K562 (cell line): ENCODE results near the gene ICAM2. TPM values are rescaled to one million over a fixed set of nuclear protein-coding genes. Genes with fewer than 3 reads are reported as not detected.
"Not testable (repeated sequence)": the region's sequence is repeated elsewhere in the genome, so short reads cannot be mapped to it uniquely, and the experiment has no call there.

Experiments
- ATAC-seq: fragments of 200-7000 bp; cut with Tn5 transposase; 3 replicates; pipeline ENCODE4 v1.9.1; 2020; ENCODE audit warnings: moderate library complexity
- BruUV-seq: library from RNA; stranded (reverse); fragments of 400-500 nt; replicated peaks from 2 replicates; lab custom pipeline; 2021; lab: Mats Ljungman, UMichigan
- CTCF ChIA-PET: fragments of 300-600 bp; formaldehyde crosslinking; extraction: SDS; loops from one replicate; lab custom pipeline; 2021; ENCODE audit warnings: low intra/inter-chr PET ratio; lab: Yijun Ruan, JAX
- POLR2A ChIA-PET: fragments of 300-600, 350-650 bp; sonication (Branson Sonifier 250); formaldehyde crosslinking; extraction: SDS; loops from one replicate; lab custom pipeline; 2021; ENCODE audit warnings: antibody characterized with exemption, inconsistent platforms; lab: Yijun Ruan, JAX
- DNase-seq, 4 experiments: peaks; one replicate each; pipeline versions ENCODE4 v3.0.0 to v3.0.0-alpha.2; 2011 to 2018; ENCODE audit warnings: low spot score in 3 of 4, mixed read lengths in 3 of 4; ENCODE audit errors: extremely low read depth in 1 of 4
- FAIRE-seq: peaks from 2 replicates; lab custom pipeline; 2011; peaks lifted over from hg19 to GRCh38; lab: Jason Lieb, UNC
- H2AFZ ChIP-seq: 2 replicates; pipeline ENCODE4 v1.6.0; 2011; ENCODE audit warnings: low read depth, low read length, control low read depth, inconsistent platforms
- H3K27ac ChIP-seq: fragments of 200-600 bp; 3 replicates; pipeline ENCODE4 v1.8.0; 2011; ENCODE audit warnings: low read depth, mild to moderate bottlenecking, control low read depth, inconsistent platforms, low read length, moderate library complexity, mixed read lengths; ENCODE audit errors: extremely low read depth
- H3K27me3 ChIP-seq, 2 experiments: fragments of 300-600 bp in 1 of 2; 2 replicates in 1 of 2; 3 replicates in 1 of 2; pipeline versions ENCODE4 v1.6.0 to v1.8.0; 2011; ENCODE audit warnings: inconsistent platforms in 2 of 2, low read length in 2 of 2, mild to moderate bottlenecking in 1 of 2, mixed read lengths in 1 of 2, moderate library complexity in 1 of 2; ENCODE audit not compliant: control insufficient read depth in 2 of 2, insufficient read depth in 2 of 2
- H3K36me3 ChIP-seq: fragments of 300-600 bp; 3 replicates; pipeline ENCODE4 v1.8.0; 2011; ENCODE audit warnings: mild to moderate bottlenecking, low read length, inconsistent platforms; ENCODE audit not compliant: control insufficient read depth, insufficient read depth
- H3K4me1 ChIP-seq, 2 experiments: fragments of 200-600 bp in 1 of 2; replicated peaks in 1 of 2; 2 replicates in 1 of 2; 3 replicates in 1 of 2; pipeline versions ENCODE4 v1.5.1 to v1.8.0; 2011; ENCODE audit warnings: inconsistent platforms in 2 of 2, low read length in 2 of 2, mild to moderate bottlenecking in 1 of 2, mixed read lengths in 1 of 2, moderate library complexity in 1 of 2; ENCODE audit not compliant: control insufficient read depth in 2 of 2, insufficient read depth in 2 of 2
- H3K4me2 ChIP-seq: 2 replicates; pipeline ENCODE4 v1.6.1; 2011; ENCODE audit warnings: low read length, control low read depth, inconsistent platforms, mixed read lengths; ENCODE audit not compliant: insufficient read depth
- H3K4me3 ChIP-seq: fragments of 200-600 bp; sonication (generic), shearing (Covaris generic); 2 replicates; pipeline ENCODE4 v1.5.1; 2016; ENCODE audit warnings: control low read depth, inconsistent platforms
- H3K79me2 ChIP-seq: fragments of 200-600 bp; 3 replicates; pipeline ENCODE4 v1.8.0; 2011; ENCODE audit warnings: low read length, inconsistent platforms; ENCODE audit not compliant: control insufficient read depth, insufficient read depth
- H3K9ac ChIP-seq, 2 experiments: 2 replicates each; pipeline versions ENCODE4 v1.6.0 to v1.6.1; 2011; ENCODE audit warnings: low read depth in 2 of 2, low read length in 2 of 2, control low read depth in 1 of 2, inconsistent platforms in 1 of 2, mild to moderate bottlenecking in 1 of 2, mixed read lengths in 1 of 2; ENCODE audit not compliant: insufficient read depth in 1 of 2
- H3K9me1 ChIP-seq: one replicate; pipeline ENCODE4 v1.6.0; 2011; ENCODE audit warnings: inconsistent platforms, mild to moderate bottlenecking, low read length, moderate library complexity; ENCODE audit not compliant: control insufficient read depth, insufficient read depth
- H3K9me3 ChIP-seq: replicated peaks from 2 replicates; pipeline ENCODE4 v1.5.1; 2011; ENCODE audit warnings: low read depth, low read length, inconsistent platforms; ENCODE audit not compliant: control insufficient read depth, insufficient read depth
- H4K20me1 ChIP-seq: replicated peaks from 2 replicates; pipeline ENCODE4 v1.6.1; 2011; ENCODE audit warnings: low read length, inconsistent platforms, mixed read lengths; ENCODE audit not compliant: control insufficient read depth, insufficient read depth
- WGBS: fragments of 100-300 bp; shearing (Covaris generic); methylation state at CpG from one replicate; pipeline ENCODE4 v1.1.6; 2016; ENCODE audit warnings: low coverage, mixed read lengths; ENCODE audit not compliant: insufficient coverage; ENCODE audit errors: missing lambda C conversion rate; 5-methylcytosine and 5-hydroxymethylcytosine counted together
- in situ Hi-C: fragments of 300-500 bp; cut with MboI; formaldehyde crosslinking; loops from 4 replicates; pipeline ENCODE4 v1.15.0; 2018; ENCODE audit warnings: inconsistent platforms, mixed read lengths
- intact Hi-C: fragments of 100-400 bp; cut with micrococcal nuclease; formaldehyde crosslinking; loops from 2 replicates; pipeline ENCODE4 v1.14.2; 2022
- polyA plus RNA-seq, 8 experiments: library from polyadenylated mRNA; depleted of rRNA in 4 of 8; stranded (reverse) in 5 of 8; unstranded in 3 of 8; fragments of >200 nt; fragmentation: Nextera tagmentation in 2 of 8; fragmentation: Illumina TruSeq in 1 of 8; extraction: Ambion mirVana in 2 of 8; extraction: Trizol in 1 of 8; gene quantifications; 2 replicates each; pipeline versions ENCODE4 v1.2.1 to v1.2.3, GENCODE V29; 2011 to 2014; ENCODE audit warnings: inconsistent platforms in 1 of 8, missing spikeins in 1 of 8
- total RNA-seq, 7 experiments: library from RNA; depleted of rRNA in 6 of 7; stranded (reverse); fragments of >200 nt in 6 of 7; fragmentation: Illumina TruSeq in 2 of 7; extraction: Trizol in 2 of 7; gene quantifications; 2 replicates each; pipeline versions ENCODE4 v1.2.1 to v1.2.3, GENCODE V29; 2011 to 2021; ENCODE audit warnings: low replicate concordance in 1 of 7
- TF ChIP-seq, protein P1 (sequence below): fragments of 200-400 bp; formaldehyde crosslinking; IDR thresholded peaks from 2 replicates; pipeline ENCODE4 v1.6.1; 2017; ENCODE audit warnings: mild to moderate bottlenecking, low read depth, low read length, moderate library complexity
- TF ChIP-seq, protein P2 (sequence below), 3 experiments: IDR thresholded peaks in 2 of 3; conservative IDR thresholded peaks in 1 of 3; 2 replicates each; pipeline ENCODE4 v1.5.1; 2011 to 2012; ENCODE audit warnings: low read length in 3 of 3, mild to moderate bottlenecking in 3 of 3, control low read depth in 2 of 3, improper control_type of control experiment in 1 of 3, inconsistent platforms in 1 of 3, low read depth in 1 of 3, mixed read lengths in 1 of 3, moderate library complexity in 1 of 3; ENCODE audit not compliant: insufficient read depth in 2 of 3

Gene ICAM2
- total and polyA plus RNA-seq, 9 of the 15 experiments (the other 6 are each of a cell fraction or from before 2014, with no cell fraction given): 37.9 to 89.4 (median 60.6) TPM

DNA sequence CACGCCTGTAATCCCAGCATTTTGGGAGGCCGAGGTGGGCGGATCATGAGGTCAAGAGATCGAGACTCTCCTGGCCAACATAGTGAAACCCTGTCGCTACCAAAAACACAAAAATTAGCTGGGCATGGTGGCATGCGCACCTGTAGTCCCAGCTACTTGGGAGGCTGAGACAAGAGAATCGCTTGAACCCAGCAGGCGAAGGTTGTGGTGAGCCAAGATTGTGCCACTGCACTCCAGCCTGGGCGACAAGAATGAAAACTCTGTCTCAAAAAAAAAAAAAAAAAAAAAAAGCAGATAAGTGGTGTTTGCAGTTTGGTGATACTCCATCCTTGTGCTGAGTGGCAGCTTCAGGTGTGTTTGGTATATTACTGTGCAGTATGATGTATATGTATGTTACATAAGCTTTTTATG is 877 bp downstream of the ICAM2 start:
- DNase-seq, H4K20me1 ChIP-seq, H3K4me2 ChIP-seq, FAIRE-seq, H3K27me3 ChIP-seq, ATAC-seq, BruUV-seq, H3K27ac ChIP-seq, H3K9ac ChIP-seq, H3K79me2 ChIP-seq, H3K4me3 ChIP-seq, H3K9me1 ChIP-seq, intact Hi-C loops, H3K9me3 ChIP-seq, H2AFZ ChIP-seq, in situ Hi-C loops, CTCF ChIA-PET, H3K36me3 ChIP-seq: not testable (repeated sequence)
- peaks cover 22 to 26% of the 10 kb centered on the region in 2 experiments; a peak in 4 of 5 replicates for H3K4me1 ChIP-seq
- WGBS: 64% methylated on average over 9 of the region's 9 CpGs
- POLR2A ChIA-PET: interaction anchor here (1.1 to 1.6 kb wide), 2 partner anchors 9 to 12 kb away, joined by 3 read pairs; no protein-coding TSS in a partner anchor

DNA sequence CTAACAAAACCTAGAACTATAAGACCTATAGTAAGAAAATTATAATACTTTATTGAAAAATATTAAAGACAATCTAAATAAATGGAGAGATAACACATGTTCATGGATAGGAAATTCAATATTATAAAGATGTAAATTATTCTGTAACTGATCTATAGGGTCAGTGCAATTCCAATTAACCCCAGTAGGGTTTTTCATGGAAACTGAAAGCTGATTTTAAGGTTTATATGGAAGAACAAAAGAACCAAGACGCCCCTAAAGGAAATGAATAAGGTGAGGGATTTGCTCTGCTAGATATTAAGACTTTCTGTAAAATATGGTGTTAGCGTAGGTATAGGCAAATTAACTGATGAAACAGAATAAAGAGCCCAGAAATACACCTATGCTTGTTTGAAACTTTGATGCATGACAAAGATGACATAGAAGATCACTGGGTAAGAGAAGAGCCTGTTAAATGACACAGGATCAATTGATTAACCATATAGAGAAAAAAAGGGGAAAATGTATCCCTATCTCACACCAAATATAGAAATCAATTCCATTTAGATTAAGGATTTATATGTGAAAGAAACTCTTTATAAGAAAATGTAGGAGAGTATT is 3.0 kb downstream of the ICAM2 start:
- no peaks in the 10 kb centered on the region for H3K27me3 ChIP-seq
- TF ChIP-seq, protein P1, sequence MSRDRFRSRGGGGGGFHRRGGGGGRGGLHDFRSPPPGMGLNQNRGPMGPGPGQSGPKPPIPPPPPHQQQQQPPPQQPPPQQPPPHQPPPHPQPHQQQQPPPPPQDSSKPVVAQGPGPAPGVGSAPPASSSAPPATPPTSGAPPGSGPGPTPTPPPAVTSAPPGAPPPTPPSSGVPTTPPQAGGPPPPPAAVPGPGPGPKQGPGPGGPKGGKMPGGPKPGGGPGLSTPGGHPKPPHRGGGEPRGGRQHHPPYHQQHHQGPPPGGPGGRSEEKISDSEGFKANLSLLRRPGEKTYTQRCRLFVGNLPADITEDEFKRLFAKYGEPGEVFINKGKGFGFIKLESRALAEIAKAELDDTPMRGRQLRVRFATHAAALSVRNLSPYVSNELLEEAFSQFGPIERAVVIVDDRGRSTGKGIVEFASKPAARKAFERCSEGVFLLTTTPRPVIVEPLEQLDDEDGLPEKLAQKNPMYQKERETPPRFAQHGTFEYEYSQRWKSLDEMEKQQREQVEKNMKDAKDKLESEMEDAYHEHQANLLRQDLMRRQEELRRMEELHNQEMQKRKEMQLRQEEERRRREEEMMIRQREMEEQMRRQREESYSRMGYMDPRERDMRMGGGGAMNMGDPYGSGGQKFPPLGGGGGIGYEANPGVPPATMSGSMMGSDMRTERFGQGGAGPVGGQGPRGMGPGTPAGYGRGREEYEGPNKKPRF: no peak
- TF ChIP-seq, protein P2, sequence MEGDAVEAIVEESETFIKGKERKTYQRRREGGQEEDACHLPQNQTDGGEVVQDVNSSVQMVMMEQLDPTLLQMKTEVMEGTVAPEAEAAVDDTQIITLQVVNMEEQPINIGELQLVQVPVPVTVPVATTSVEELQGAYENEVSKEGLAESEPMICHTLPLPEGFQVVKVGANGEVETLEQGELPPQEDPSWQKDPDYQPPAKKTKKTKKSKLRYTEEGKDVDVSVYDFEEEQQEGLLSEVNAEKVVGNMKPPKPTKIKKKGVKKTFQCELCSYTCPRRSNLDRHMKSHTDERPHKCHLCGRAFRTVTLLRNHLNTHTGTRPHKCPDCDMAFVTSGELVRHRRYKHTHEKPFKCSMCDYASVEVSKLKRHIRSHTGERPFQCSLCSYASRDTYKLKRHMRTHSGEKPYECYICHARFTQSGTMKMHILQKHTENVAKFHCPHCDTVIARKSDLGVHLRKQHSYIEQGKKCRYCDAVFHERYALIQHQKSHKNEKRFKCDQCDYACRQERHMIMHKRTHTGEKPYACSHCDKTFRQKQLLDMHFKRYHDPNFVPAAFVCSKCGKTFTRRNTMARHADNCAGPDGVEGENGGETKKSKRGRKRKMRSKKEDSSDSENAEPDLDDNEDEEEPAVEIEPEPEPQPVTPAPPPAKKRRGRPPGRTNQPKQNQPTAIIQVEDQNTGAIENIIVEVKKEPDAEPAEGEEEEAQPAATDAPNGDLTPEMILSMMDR (IDR thresholded peaks at IDR 0.05 in 2 of 3, conservative IDR thresholded peaks at IDR 0.05 in 1 of 3; ENCODE audit: insufficient read depth in 2 of 3, low read depth in 1 of 3, low read length in 3 of 3): 0 out of 6 replicates have a peak, but pooled peaks of 1 of the 3 experiments have one; percentile 4
- TF ChIP-seq, all 486 proteins: peak for 1
- H4K20me1 ChIP-seq: no peaks in the 10 kb centered on the region
- no peaks in the 10 kb centered on the region for H3K36me3 ChIP-seq
- DNase-seq (peak in 1 of 4 experiments; percentile 17), FAIRE-seq (no peak), ATAC-seq (no peak)
- no peak overlapping the region for H3K9ac ChIP-seq
- H3K9me3 ChIP-seq: no peaks in the 10 kb centered on the region
- in situ Hi-C loops: no loop called here
- no peaks in the 10 kb centered on the region for H3K9me1 ChIP-seq
- peaks cover 4 to 7% of the 10 kb centered on the region in 2 experiments; a peak in 3 of 5 replicates for H3K4me1 ChIP-seq
- no peak overlapping the region for H3K4me3 ChIP-seq
- POLR2A ChIA-PET: interaction anchor here (0.6 to 1.3 kb wide), 3 partner anchors 10 to 82 kb away, joined by 3 to 4 read pairs (median 3); no protein-coding TSS in a partner anchor
- H3K4me2 ChIP-seq: no peak overlapping the region
- no peak overlapping the region for H3K27ac ChIP-seq
- WGBS: 64% methylated on average over 2 of the region's 2 CpGs
- H3K79me2 ChIP-seq: no peaks in the 10 kb centered on the region
- BruUV-seq: no TSS peak
- intact Hi-C loops: no loop called here
- H2AFZ ChIP-seq: no peak overlapping the region
- CTCF ChIA-PET: no interaction called here
